ENCODE data around the gene ACYP2. TPM values are rescaled to one million over a fixed set of nuclear protein-coding genes. Genes with fewer than 3 reads are reported as not detected.

Gene ACYP2
- total RNA-seq, 4 donors from 2014 or later = 12.8 to 40.5 (median 16.9) TPM

DNA sequence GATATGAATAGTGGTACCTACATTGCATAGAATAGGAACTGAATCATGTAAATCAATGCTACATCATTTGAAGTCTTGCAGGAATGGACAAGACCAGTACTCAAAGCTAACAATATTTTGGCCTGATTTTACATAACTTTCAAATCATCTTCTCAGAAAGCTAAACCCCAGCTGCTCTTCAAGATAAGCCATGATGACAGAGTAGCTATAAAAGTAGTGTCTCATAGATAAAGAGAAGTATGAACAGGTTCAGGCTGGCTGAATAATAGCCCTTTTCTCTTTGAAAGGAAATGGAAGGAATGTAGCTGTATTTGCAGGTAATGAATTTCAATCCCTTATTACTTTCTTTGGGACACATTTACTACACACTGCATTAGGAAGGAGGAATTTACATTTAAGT is 112.4 kb downstream of the ACYP2 start:
- Histone ChIP-seq H3K4me3 (no peak overlapping the region), H3K9me3 (no peaks in the 10 kb centered on the region), H3K4me1 (peaks cover 4 to 38% (median 12%) of the 10 kb centered on the region in 3 donors), H3K27ac (no peak overlapping the region), H3K36me3 (no peaks in the 10 kb centered on the region), H3K27me3 (no peaks in the 10 kb centered on the region)
- ATAC-seq = no peak
- no peak for TF ChIP-seq POLR2A (IDR thresholded peaks at IDR 0.05)
- no peak for TF ChIP-seq EP300 (IDR thresholded peaks at IDR 0.05)
- TF ChIP-seq, protein P1, sequence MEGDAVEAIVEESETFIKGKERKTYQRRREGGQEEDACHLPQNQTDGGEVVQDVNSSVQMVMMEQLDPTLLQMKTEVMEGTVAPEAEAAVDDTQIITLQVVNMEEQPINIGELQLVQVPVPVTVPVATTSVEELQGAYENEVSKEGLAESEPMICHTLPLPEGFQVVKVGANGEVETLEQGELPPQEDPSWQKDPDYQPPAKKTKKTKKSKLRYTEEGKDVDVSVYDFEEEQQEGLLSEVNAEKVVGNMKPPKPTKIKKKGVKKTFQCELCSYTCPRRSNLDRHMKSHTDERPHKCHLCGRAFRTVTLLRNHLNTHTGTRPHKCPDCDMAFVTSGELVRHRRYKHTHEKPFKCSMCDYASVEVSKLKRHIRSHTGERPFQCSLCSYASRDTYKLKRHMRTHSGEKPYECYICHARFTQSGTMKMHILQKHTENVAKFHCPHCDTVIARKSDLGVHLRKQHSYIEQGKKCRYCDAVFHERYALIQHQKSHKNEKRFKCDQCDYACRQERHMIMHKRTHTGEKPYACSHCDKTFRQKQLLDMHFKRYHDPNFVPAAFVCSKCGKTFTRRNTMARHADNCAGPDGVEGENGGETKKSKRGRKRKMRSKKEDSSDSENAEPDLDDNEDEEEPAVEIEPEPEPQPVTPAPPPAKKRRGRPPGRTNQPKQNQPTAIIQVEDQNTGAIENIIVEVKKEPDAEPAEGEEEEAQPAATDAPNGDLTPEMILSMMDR (IDR thresholded peaks at IDR 0.05) = no peak
- no peak for TF ChIP-seq POLR2AphosphoS5 (IDR thresholded peaks at IDR 0.05)

DNA sequence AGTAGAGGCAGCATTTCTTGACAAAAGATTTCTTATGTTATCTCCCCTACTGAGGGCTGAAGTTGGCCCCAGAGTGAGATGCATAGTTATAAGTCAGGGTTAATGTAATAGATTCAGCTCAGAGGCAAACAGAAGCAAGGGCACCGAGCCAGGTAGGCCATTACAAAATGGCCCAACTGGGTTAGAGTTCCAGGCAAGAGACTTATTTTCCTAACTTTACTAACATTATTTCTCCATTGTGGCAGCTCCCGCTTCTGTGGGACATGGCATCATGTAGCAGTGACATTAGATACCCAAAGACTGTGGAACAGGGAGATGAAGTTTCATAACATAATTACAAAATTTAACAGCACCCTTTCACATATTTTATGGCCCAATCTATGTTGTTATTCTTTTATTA is 113.5 kb downstream of the ACYP2 start:
- Histone ChIP-seq H3K9me3 (no peaks in the 10 kb centered on the region), H3K36me3 (no peaks in the 10 kb centered on the region), H3K27ac (peak overlapping the region in 1 of 4 donors; percentile 1), H3K4me3 (no peak overlapping the region), H3K27me3 (no peaks in the 10 kb centered on the region), H3K4me1 (peaks cover 4 to 38% (median 12%) of the 10 kb centered on the region in 3 donors)
- peak; percentile 69 for ATAC-seq
- WGBS, 2 donors (ENCODE audit: low coverage in 1 of 2) = 54 to 100% methylated on average over 1 to 2 of the region's 2 CpGs
- TF ChIP-seq POLR2AphosphoS5 (IDR thresholded peaks at IDR 0.05) (peak; percentile 15), POLR2A (IDR thresholded peaks at IDR 0.05) (no peak)

DNA sequence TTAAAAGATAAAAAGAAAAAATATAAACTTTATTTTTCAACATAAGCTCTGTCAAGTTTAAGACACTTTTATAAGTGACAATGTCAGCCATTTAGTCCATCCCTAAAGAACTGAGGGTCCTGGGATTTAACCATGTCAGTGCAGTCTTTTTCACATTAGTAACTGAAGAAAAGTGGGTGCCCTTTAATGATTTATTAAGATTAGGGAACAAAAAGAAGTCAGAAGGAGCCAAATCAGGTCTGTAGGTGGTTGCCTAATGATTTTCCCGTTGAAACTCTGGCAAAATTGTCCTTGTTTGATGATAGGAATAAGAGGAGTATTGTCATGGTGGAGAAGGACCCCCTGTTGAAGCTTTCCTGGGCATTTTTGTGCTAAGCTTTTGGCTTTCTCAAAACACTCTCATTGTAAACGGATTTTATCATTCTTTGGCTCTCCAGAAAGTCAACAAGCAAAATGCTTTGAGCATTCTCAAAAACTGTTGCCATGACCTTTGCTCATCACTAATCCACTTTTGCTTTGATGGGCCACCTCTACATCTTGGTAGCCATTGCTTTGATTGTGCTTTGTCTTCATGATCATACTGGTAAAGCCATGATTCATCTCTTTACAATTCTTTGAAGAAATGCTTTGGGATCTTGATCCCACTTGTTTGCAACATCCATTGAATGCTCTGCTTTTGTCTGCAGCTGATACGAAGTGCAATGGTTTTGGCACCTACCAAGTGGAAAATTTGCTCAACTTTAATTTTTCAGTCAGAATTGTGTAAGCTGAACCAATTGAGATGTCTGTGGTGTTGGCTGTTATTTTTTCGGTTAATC is 118.6 kb downstream of the ACYP2 start:
- Histone ChIP-seq H3K4me3 (no peak overlapping the region), H3K9me3 (no peaks in the 10 kb centered on the region), H3K27ac (no peak overlapping the region), H3K27me3 (no peaks in the 10 kb centered on the region), H3K4me1 (peaks cover 0 to 4% (median 0%) of the 10 kb centered on the region in 3 donors), H3K36me3 (no peaks in the 10 kb centered on the region)
- 48 to 50% methylated on average over 4 of the region's 4 CpGs for WGBS, 2 donors (ENCODE audit: low coverage in 1 of 2)
- ATAC-seq = peak; percentile 31
- TF ChIP-seq POLR2A (IDR thresholded peaks at IDR 0.05) (no peak), EP300 (IDR thresholded peaks at IDR 0.05) (no peak), POLR2AphosphoS5 (IDR thresholded peaks at IDR 0.05) (no peak)
- TF ChIP-seq, protein P1 (IDR thresholded peaks at IDR 0.05) = no peak

DNA sequence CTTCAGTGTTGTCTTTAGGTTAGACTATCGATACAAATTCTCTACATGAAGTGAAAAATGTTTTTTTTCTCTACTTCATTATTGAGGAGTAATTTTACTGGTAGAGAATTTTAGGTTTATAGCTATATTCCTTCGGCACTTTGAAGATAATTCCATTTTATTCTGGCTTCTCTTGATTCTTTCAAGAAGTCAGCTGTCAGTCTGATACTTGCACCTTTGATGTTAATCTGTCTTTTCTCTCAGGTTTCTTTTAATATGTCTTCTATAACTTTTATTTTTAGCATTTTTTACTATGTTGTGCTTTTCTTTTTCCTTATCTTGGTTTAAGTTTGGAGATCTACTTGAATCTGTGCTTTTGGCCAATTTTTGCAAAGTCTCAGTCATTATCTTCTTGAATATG is 122.0 kb downstream of the ACYP2 start:
- H3K4me3 ChIP-seq = no peak overlapping the region

DNA sequence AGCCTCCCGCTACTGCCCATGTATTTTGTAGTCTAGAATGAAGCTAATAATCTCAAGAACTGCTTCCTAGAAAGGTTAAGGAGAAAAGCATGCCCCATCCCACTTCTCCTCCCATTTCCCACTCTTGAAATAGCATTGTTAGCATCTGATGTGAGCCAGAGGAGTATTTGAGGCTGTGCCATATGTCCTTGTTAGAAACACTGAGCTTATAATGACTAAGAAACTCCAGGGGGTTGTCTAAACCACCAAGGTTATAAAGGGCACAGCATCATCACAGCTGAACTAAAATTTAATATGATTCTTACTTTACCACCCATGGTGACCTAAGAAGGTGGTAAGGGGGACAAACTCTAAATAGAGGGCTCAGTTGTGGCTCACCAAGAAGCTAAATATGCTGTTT is 124.0 kb downstream of the ACYP2 start:
- H3K36me3 ChIP-seq = no peaks in the 10 kb centered on the region
- no peak overlapping the region for H3K4me3 ChIP-seq
- no peak for TF ChIP-seq POLR2AphosphoS5 (IDR thresholded peaks at IDR 0.05)
- peaks cover 6 to 33% (median 13%) of the 10 kb centered on the region in 3 donors for H3K4me1 ChIP-seq
- ATAC-seq = no peak
- H3K9me3 ChIP-seq = no peaks in the 10 kb centered on the region
- no peaks in the 10 kb centered on the region for H3K27me3 ChIP-seq
- H3K27ac ChIP-seq = peak overlapping the region; percentile 63 to 78 (median 74)
- WGBS, 2 donors (ENCODE audit: low coverage in 1 of 2) = 82 to 90% methylated on average over 1 of the region's 1 CpG

More for the DNA sequence above, 122.0 kb downstream of the ACYP2 start:
- H3K27me3 ChIP-seq = no peaks in the 10 kb centered on the region
- no peaks in the 10 kb centered on the region for H3K9me3 ChIP-seq
- no peak for ATAC-seq
- WGBS, 2 donors (ENCODE audit: low coverage in 1 of 2) = 86 to 100% methylated on average over 2 of the region's 2 CpGs
- no peak overlapping the region for H3K27ac ChIP-seq
- no peaks in the 10 kb centered on the region for H3K36me3 ChIP-seq
- TF ChIP-seq, protein P1 (IDR thresholded peaks at IDR 0.05) = no peak
- TF ChIP-seq POLR2AphosphoS5 (IDR thresholded peaks at IDR 0.05) = no peak
- no peak for TF ChIP-seq EP300 (IDR thresholded peaks at IDR 0.05)
- no peak for TF ChIP-seq POLR2A (IDR thresholded peaks at IDR 0.05)
- H3K4me1 ChIP-seq = peaks cover 6 to 33% (median 13%) of the 10 kb centered on the region in 3 donors
